ENCODE measurements around the gene C1QTNF12.
A peak's percentile ranks its signal among the peaks of the same experiment; 100 is the strongest.

Gene C1QTNF12

DNA sequence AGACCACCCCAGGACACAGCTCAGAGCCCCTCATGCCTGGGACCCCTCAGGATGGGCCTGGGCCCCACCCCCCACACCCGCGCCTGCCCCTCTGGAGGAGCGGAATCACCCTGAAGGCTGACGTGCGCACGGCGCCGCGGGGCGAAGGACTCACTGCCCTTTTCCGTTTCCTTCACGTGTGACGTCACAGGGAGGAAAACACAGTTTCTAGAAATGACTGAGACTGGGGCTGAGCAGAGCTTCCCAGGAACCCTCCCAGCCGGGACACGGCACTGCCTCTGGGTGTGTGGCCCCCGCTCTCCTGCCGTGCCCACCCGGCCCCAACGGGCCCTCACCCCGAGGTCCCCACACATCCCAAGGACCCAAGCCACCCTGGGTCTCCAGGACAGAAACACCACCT is 27.2 kb downstream of the C1QTNF12 start:
- Histone ChIP-seq H3K27ac (ENCODE audit: poor library complexity, severe bottlenecking) (no peak overlapping the region), H3K27me3 (ENCODE audit: insufficient read depth, poor library complexity, severe bottlenecking) (no peaks in the 10 kb centered on the region), H3K9me3 (ENCODE audit: severe bottlenecking) (no peaks in the 10 kb centered on the region), H3K36me3 (ENCODE audit: low read depth) (peaks cover 43% of the 10 kb centered on the region), H3K4me1 (ENCODE audit: insufficient read depth, poor library complexity, severe bottlenecking) (peaks cover 6% of the 10 kb centered on the region), H3K4me3 (ENCODE audit: severe bottlenecking) (no peak overlapping the region)
- no peak for ATAC-seq (ENCODE audit: low read depth)
- DNase-seq (ENCODE audit: low spot score): no peak
- TF ChIP-seq, protein P1, sequence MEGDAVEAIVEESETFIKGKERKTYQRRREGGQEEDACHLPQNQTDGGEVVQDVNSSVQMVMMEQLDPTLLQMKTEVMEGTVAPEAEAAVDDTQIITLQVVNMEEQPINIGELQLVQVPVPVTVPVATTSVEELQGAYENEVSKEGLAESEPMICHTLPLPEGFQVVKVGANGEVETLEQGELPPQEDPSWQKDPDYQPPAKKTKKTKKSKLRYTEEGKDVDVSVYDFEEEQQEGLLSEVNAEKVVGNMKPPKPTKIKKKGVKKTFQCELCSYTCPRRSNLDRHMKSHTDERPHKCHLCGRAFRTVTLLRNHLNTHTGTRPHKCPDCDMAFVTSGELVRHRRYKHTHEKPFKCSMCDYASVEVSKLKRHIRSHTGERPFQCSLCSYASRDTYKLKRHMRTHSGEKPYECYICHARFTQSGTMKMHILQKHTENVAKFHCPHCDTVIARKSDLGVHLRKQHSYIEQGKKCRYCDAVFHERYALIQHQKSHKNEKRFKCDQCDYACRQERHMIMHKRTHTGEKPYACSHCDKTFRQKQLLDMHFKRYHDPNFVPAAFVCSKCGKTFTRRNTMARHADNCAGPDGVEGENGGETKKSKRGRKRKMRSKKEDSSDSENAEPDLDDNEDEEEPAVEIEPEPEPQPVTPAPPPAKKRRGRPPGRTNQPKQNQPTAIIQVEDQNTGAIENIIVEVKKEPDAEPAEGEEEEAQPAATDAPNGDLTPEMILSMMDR (IDR thresholded peaks at IDR 0.05; ENCODE audit: poor library complexity, severe bottlenecking): no peak

DNA sequence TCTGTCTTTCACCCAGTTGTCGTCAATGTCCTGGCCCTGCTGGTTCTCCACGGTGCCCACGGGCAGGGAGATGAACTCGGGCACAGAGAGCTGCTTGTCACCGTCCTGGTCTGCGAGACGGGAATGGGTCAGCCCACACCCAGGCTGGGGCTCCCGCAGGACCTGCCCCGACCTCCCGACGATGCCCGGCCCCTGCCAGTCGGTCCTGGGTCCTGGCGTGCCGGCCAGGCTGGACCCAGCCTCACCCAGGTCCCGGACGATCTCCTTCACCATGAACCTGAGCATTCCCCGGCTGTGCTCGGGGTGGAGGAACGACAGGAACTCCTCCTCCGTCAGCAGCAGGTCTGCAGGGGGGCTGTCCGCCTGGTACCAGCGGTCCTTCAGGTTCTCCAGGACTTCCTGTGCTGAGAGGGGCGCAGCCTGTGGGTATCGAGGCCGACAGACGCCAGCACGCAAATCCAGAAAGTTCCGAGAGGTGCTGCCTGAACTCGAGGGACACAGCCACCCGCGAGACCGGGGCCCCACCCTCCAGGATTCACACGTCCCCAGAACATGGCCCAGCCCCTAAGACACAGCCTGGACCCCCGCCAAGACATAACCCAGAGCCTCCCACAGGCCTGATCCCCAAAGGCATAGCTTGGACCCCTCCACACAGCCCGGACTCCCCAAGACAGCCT is 27.9 kb downstream of the C1QTNF12 start:
- no peaks in the 10 kb centered on the region for H3K9me3 ChIP-seq (ENCODE audit: severe bottlenecking)
- no peak for DNase-seq (ENCODE audit: low spot score)
- H3K27me3 ChIP-seq (ENCODE audit: insufficient read depth, poor library complexity, severe bottlenecking): no peaks in the 10 kb centered on the region
- H3K27ac ChIP-seq (ENCODE audit: poor library complexity, severe bottlenecking): no peak overlapping the region
- no peak overlapping the region for H3K4me3 ChIP-seq (ENCODE audit: severe bottlenecking)
- H3K36me3 ChIP-seq (ENCODE audit: low read depth): peaks cover 41% of the 10 kb centered on the region
- ATAC-seq (ENCODE audit: low read depth): no peak
- H3K4me1 ChIP-seq (ENCODE audit: insufficient read depth, poor library complexity, severe bottlenecking): peaks cover 6% of the 10 kb centered on the region
- TF ChIP-seq, protein P1 (IDR thresholded peaks at IDR 0.05; ENCODE audit: poor library complexity, severe bottlenecking): no peak

DNA sequence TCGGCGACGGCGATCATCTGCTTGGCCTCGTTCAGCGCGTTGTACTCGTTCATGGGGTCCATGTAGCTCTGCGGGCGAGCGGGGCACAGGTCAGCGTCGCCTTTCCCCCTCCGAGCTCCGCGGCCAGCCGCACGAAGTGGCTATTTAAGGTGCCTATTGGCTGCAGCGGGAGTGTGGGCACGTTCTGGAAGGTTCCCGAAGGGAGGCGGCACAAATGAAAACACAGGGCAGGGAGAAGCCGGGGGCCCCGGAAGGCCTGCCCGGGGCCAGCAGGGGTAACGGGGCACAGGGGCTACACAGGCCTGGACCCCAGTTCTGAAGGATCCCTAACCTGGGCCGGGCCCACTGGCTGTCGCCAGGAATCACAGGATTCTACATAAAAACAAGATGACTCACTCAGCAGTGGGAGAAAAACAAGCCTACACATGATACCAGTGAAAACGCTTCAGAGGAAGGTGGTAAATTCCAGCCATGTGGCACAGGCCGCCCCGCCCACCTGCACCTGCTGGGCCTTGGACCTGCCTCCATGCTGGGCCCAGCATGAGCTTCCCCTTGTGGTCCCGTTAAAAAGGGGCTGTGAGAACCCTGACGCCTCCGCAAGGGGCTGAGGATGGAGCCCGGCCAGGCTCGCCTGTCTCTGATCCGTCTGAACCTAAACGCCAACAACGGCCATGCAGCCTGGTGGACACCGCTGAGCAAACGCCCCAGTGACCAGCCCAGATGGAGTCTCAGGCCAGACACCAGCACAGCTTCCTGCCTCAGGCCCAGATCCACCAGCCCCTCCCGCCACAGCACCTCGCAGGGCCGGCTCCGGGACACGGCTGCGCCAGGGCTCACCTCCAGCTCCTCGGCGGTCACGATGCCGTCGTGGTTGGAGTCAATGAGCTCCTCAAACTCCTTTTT is 28.6 kb downstream of the C1QTNF12 start:
- DNase-seq (ENCODE audit: low spot score): no peak
- no peak overlapping the region for H3K27ac ChIP-seq (ENCODE audit: poor library complexity, severe bottlenecking)
- TF ChIP-seq, protein P1 (IDR thresholded peaks at IDR 0.05; ENCODE audit: poor library complexity, severe bottlenecking): no peak
- H3K4me1 ChIP-seq (ENCODE audit: insufficient read depth, poor library complexity, severe bottlenecking): peaks cover 6% of the 10 kb centered on the region
- H3K27me3 ChIP-seq (ENCODE audit: insufficient read depth, poor library complexity, severe bottlenecking): no peaks in the 10 kb centered on the region
- peak; percentile 73 for ATAC-seq (ENCODE audit: low read depth)
- no peak overlapping the region for H3K4me3 ChIP-seq (ENCODE audit: severe bottlenecking)
- peaks cover 35% of the 10 kb centered on the region for H3K36me3 ChIP-seq (ENCODE audit: low read depth)
- H3K9me3 ChIP-seq (ENCODE audit: severe bottlenecking): no peaks in the 10 kb centered on the region

DNA sequence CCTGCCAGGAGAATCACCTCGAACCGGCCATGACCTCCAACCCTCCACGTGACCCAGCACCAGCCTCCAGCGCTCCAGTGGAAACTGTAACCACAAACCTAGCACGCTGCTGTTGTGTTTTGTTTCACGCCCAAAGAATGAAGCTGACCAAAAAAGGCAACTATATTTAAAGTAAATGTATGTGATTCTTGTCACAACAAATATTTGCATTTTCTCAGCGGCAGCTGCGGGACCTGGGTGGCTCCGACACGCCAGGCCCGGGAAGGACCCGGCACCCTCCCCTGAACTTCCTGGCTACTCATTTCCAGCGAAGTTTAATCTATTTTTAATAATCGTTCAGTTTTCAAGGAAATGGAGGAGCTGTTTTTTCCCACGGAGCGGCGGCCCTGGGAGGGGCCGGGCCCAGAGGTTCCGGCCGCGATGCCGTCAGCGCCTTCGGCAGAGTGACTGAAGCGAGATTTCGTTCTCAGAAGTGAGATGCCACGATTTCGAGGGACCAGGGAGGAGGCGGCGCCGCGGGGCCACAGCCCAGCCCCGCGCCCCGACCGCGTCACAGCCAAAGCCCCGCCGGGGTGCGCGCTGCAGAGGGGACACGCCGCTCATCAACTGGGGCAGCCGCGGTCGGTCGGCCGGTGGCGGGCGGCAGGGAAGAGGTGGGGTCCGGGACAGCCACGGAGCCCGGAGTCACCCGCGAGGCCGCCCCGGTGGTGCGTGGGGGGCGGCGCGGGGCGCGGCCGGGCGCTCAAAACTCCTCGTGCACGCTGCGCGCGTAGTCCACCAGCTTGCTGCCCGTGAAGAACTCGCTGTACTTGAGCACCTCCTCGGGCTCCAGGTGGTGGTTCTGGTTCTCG is 29.5 kb downstream of the C1QTNF12 start:
- Histone ChIP-seq H3K27me3 (ENCODE audit: insufficient read depth, poor library complexity, severe bottlenecking) (no peaks in the 10 kb centered on the region), H3K9me3 (ENCODE audit: severe bottlenecking) (no peaks in the 10 kb centered on the region), H3K4me1 (ENCODE audit: insufficient read depth, poor library complexity, severe bottlenecking) (peaks cover 6% of the 10 kb centered on the region), H3K4me3 (ENCODE audit: severe bottlenecking) (no peak overlapping the region), H3K27ac (ENCODE audit: poor library complexity, severe bottlenecking) (no peak overlapping the region), H3K36me3 (ENCODE audit: low read depth) (peaks cover 30% of the 10 kb centered on the region)
- no peak for DNase-seq (ENCODE audit: low spot score)
- ATAC-seq (ENCODE audit: low read depth): no peak
- TF ChIP-seq, protein P1 (IDR thresholded peaks at IDR 0.05; ENCODE audit: poor library complexity, severe bottlenecking): no peak
